GM23338 (cell line): ENCODE measurements around the gene SLC35G2. TPM values are rescaled to one million over a fixed set of nuclear protein-coding genes. Genes with fewer than 3 reads are reported as not detected.

Source experiments
- ATAC-seq: fragments of 200-7000 bp; cut with Tn5 transposase; 3 replicates; pipeline ENCODE4 v1.9.1; 2020
- DNase-seq: peaks from one replicate; pipeline ENCODE4 v3.0.0-alpha.2; 2015; ENCODE audit warnings: low spot score
- H2AFZ ChIP-seq: fragments of 200-600 bp; sonication (generic); 2 replicates; pipeline ENCODE4 v1.8.0; 2016; ENCODE audit warnings: antibody characterized with exemption, mild to moderate bottlenecking, moderate library complexity
- H3F3A ChIP-seq: fragments of 200-600 bp; sonication (generic); replicated peaks from 2 replicates; pipeline ENCODE4 v1.8.0; 2017; ENCODE audit warnings: antibody characterized with exemption, mixed run types, low read depth
- H3K27ac ChIP-seq: fragments of 200-600 bp; sonication (generic); 2 replicates; pipeline ENCODE4 v1.6.1; 2016; ENCODE audit warnings: low read depth
- H3K27me3 ChIP-seq: fragments of 200-600 bp; sonication (generic); 2 replicates; pipeline ENCODE4 v1.8.0; 2016; ENCODE audit warnings: mild to moderate bottlenecking, mixed run types, moderate library complexity; ENCODE audit not compliant: insufficient read depth
- H3K36me3 ChIP-seq: fragments of 200-600 bp; sonication (generic); 2 replicates; pipeline ENCODE4 v1.8.0; 2016; ENCODE audit warnings: mild to moderate bottlenecking; ENCODE audit not compliant: insufficient read depth
- H3K4me1 ChIP-seq: fragments of 200-600 bp; sonication (generic); 2 replicates; pipeline ENCODE4 v1.8.0; 2016; ENCODE audit warnings: mild to moderate bottlenecking, moderate library complexity; ENCODE audit not compliant: insufficient read depth
- H3K4me2 ChIP-seq: fragments of 200-600 bp; sonication (generic); 2 replicates; pipeline ENCODE4 v1.7.1; 2017; ENCODE audit warnings: mixed run types
- H3K4me3 ChIP-seq: fragments of 200-600 bp; sonication (generic); 2 replicates; pipeline ENCODE4 v1.6.1; 2016; ENCODE audit warnings: mixed run types
- H3K79me2 ChIP-seq: fragments of 200-600 bp; sonication (generic); replicated peaks from 2 replicates; pipeline ENCODE4 v1.8.0; 2017; ENCODE audit warnings: mild to moderate bottlenecking; ENCODE audit not compliant: insufficient read depth
- H3K9me2 ChIP-seq: fragments of 200-600 bp; sonication (generic); 2 replicates; pipeline ENCODE4 v1.8.0; 2017; ENCODE audit not compliant: insufficient read depth
- H4K20me1 ChIP-seq: fragments of 200-600 bp; sonication (generic); replicated peaks from 2 replicates; pipeline ENCODE4 v1.8.0; 2017; ENCODE audit warnings: mild to moderate bottlenecking; ENCODE audit not compliant: insufficient read depth
- H3K27ac Mint-ChIP-seq: 2 replicates; pipeline ENCODE4 v1.8.0; 2020; ENCODE audit warnings: inconsistent platforms, mild to moderate bottlenecking, moderate library complexity, mixed read lengths
- H3K27me3 Mint-ChIP-seq: 3 replicates; pipeline ENCODE4 v1.8.0; 2022; ENCODE audit warnings: low read depth, mild to moderate bottlenecking, moderate library complexity, mixed read lengths, inconsistent platforms; ENCODE audit not compliant: insufficient read depth, poor library complexity
- H3K36me3 Mint-ChIP-seq: 3 replicates; pipeline ENCODE4 v1.8.0; 2021; ENCODE audit warnings: low read depth, mild to moderate bottlenecking, inconsistent platforms, moderate library complexity, mixed read lengths
- H3K4me1 Mint-ChIP-seq: 3 replicates; pipeline ENCODE4 v1.8.0; 2020; ENCODE audit warnings: mild to moderate bottlenecking, inconsistent platforms, mixed read lengths
- H3K4me3 Mint-ChIP-seq: 3 replicates; pipeline ENCODE4 v1.8.0; 2021; ENCODE audit warnings: moderate library complexity, mild to moderate bottlenecking, inconsistent platforms, mixed read lengths
- H3K9me3 Mint-ChIP-seq: 3 replicates; pipeline ENCODE4 v1.8.0; 2020; ENCODE audit warnings: moderate library complexity, mild to moderate bottlenecking, inconsistent platforms, mixed read lengths
- CREB1 ChIP-seq: fragments of 250-450 bp; sonication (Bioruptor Pico); IDR thresholded peaks from 2 replicates; pipeline ENCODE4 v1.5.0; 2020; ENCODE audit warnings: low read depth, mild to moderate bottlenecking, moderate library complexity
- CTCF ChIP-seq, 2 experiments: fragments of 200-600 bp in 1 of 2; sonication (generic) in 1 of 2; conservative IDR thresholded peaks; 2 replicates each; pipeline versions ENCODE4 v1.5.1 to v1.6.1; 2016 to 2017; ENCODE audit warnings: antibody characterized with exemption in 2 of 2, low read depth in 2 of 2, mild to moderate bottlenecking in 2 of 2, moderate library complexity in 1 of 2
- ETS1 ChIP-seq: IDR thresholded peaks from 2 replicates; pipeline ENCODE4 v1.6.1; 2016; ENCODE audit warnings: antibody characterized with exemption
- EZH2 ChIP-seq: fragments of 200-600 bp; sonication (generic); IDR thresholded peaks from one replicate; pipeline ENCODE4 v1.8.0; 2017; ENCODE audit warnings: antibody characterized with exemption, mild to moderate bottlenecking, low read depth; ENCODE audit not compliant: unreplicated experiment
- EZH2phosphoT487 ChIP-seq: fragments of 200-600 bp; sonication (generic); IDR thresholded peaks from one replicate; pipeline ENCODE4 v1.8.1; 2018; ENCODE audit warnings: antibody characterized with exemption; ENCODE audit not compliant: unreplicated experiment
- JUNB ChIP-seq: IDR thresholded peaks from one replicate; pipeline ENCODE4 v1.6.1; 2016; ENCODE audit warnings: antibody characterized with exemption; ENCODE audit not compliant: unreplicated experiment
- NANOG ChIP-seq: IDR thresholded peaks from 2 replicates; pipeline ENCODE4 v1.6.1; 2016; ENCODE audit warnings: antibody characterized with exemption, borderline replicate concordance
- POLR2AphosphoS5 ChIP-seq: IDR thresholded peaks from 2 replicates; pipeline ENCODE4 v1.6.1; 2016; ENCODE audit warnings: antibody characterized with exemption, low read depth
- REST ChIP-seq: IDR thresholded peaks from one replicate; pipeline ENCODE4 v1.6.1; 2018; ENCODE audit warnings: antibody characterized with exemption; ENCODE audit not compliant: unreplicated experiment
- STAT1 ChIP-seq: IDR thresholded peaks from one replicate; pipeline ENCODE4 v1.6.1; 2016; ENCODE audit warnings: antibody characterized with exemption; ENCODE audit not compliant: unreplicated experiment
- ZNF114 ChIP-seq: fragments of 250-450 bp; sonication (Bioruptor Pico); IDR thresholded peaks from 2 replicates; pipeline ENCODE4 v1.5.0; 2020; ENCODE audit warnings: mild to moderate bottlenecking, moderate library complexity
- ZNF331 ChIP-seq: fragments of 250-450 bp; sonication (Bioruptor Pico); IDR thresholded peaks from 2 replicates; pipeline ENCODE4 v1.5.0; 2020; ENCODE audit warnings: low read depth, mild to moderate bottlenecking, moderate library complexity
- ZNF462 ChIP-seq: fragments of 250-450 bp; sonication (Bioruptor Pico); IDR thresholded peaks from 2 replicates; pipeline ENCODE4 v1.5.0; 2020; ENCODE audit warnings: mild to moderate bottlenecking, moderate library complexity
- polyA plus RNA-seq: library from polyadenylated mRNA; unstranded; fragments of >200 nt; fragmentation: Nextera tagmentation; extraction: Ambion mirVana; gene quantifications from 2 replicates; pipeline ENCODE4 v1.2.1, GENCODE V29; 2016
- total RNA-seq: library from RNA; depleted of rRNA; stranded (reverse); fragments of >200 nt; shearing (Covaris generic); gene quantifications from 2 replicates; pipeline ENCODE4 v1.2.3, GENCODE V29; 2014

Gene SLC35G2
- total and polyA plus RNA-seq, 2 experiments from 2014 or later, result 6.8 to 8.8 TPM

- H3K4me1 Mint-ChIP-seq, result peaks cover 51% of the 10 kb centered on the region
- H3K9me2 ChIP-seq, result no peaks in the 10 kb centered on the region
- ATAC-seq, result no peak
- H3K27me3 Mint-ChIP-seq, result peaks cover 3% of the 10 kb centered on the region
- H3K27ac ChIP-seq, result no peak overlapping the region
- peaks cover 100% of the 10 kb centered on the region for H3K79me2 ChIP-seq
- no peak overlapping the region for H3K4me3 Mint-ChIP-seq
- no peaks in the 10 kb centered on the region for H3K36me3 ChIP-seq
- H3K36me3 Mint-ChIP-seq, result peaks cover 12% of the 10 kb centered on the region
- peaks cover 8% of the 10 kb centered on the region for H4K20me1 ChIP-seq
- H3K4me1 ChIP-seq, result peaks cover 60% of the 10 kb centered on the region
- no peaks in the 10 kb centered on the region; the same call in 2 of the 3 replicates for H3K9me3 Mint-ChIP-seq
- H3K27me3 ChIP-seq, result no peaks in the 10 kb centered on the region
- no peak for DNase-seq
- H2AFZ ChIP-seq, result no peak overlapping the region
- H3K27ac Mint-ChIP-seq, result 0 out of 2 replicates have a peak overlapping the region, but pooled peaks have one; percentile 53
- no peaks in the 10 kb centered on the region for H3F3A ChIP-seq
- no peak overlapping the region for H3K4me3 ChIP-seq
- H3K4me2 ChIP-seq, result no peak overlapping the region
- TF ChIP-seq CTCF (conservative IDR thresholded peaks at IDR 0.05; ENCODE audit: low read depth in 2 of 2) (no peak), POLR2AphosphoS5 (no peak), EZH2 (no peak), ZNF114 (CRISPR knock-in tag) (no peak), EZH2phosphoT487 (no peak), JUNB (no peak), ZNF331 (CRISPR knock-in tag) (no peak), CREB1 (CRISPR knock-in tag) (no peak), REST (no peak), STAT1 (no peak), ZNF462 (CRISPR knock-in tag) (no peak), ETS1 (no peak), NANOG (no peak)
Measured at GRCh38 chr3:136899622-136900158, 80.8 kb downstream of the SLC35G2 start.
